ENCODE results near the gene RGS10. TPM values are rescaled to one million over a fixed set of nuclear protein-coding genes. Genes with fewer than 3 reads are reported as not detected.
A peak's percentile ranks its signal among the peaks of the same experiment; 100 is the strongest.

RGS10 gene
- total and polyA plus RNA-seq, 9 of the 15 experiments (the other 6 are each of a cell fraction or from before 2014, with no cell fraction given), result 31.9 to 123 (median 62.1) TPM

GRCh38 chr10:119542357-119542987, at the start of gene RGS10 (continued):
- TF ChIP-seq ZBTB9 (CRISPR knock-in tag; IDR thresholded peaks at IDR 0.05) (no peak), ZNF143 (CRISPR knock-in tag; IDR thresholded peaks at IDR 0.05) (no peak), ZNF174 (CRISPR knock-in tag; IDR thresholded peaks at IDR 0.05) (no peak), MCM3 (IDR thresholded peaks at IDR 0.05) (no peak), RBM25 (IDR thresholded peaks at IDR 0.05; ENCODE audit: low read depth, low read length, severe bottlenecking) (no peak), KDM5B (IDR thresholded peaks at IDR 0.05; ENCODE audit: insufficient replicate concordance, low read depth, low read length) (peak; percentile 66), GABPB2 (CRISPR knock-in tag; conservative IDR thresholded peaks at IDR 0.05) (no peak), PYGO2 (tag; IDR thresholded peaks at IDR 0.05) (no peak), BRD4 (IDR thresholded peaks at IDR 0.05) (no peak), POLR2B (IDR thresholded peaks at IDR 0.05; ENCODE audit: low read depth, partially characterized antibody) (peak; percentile 41), FOXJ3 (CRISPR knock-in tag; IDR thresholded peaks at IDR 0.05) (no peak), MYC (IDR thresholded peaks at IDR 0.05; ENCODE audit: low read depth, low read length) (peak; percentile 86), MYC (CRISPR knock-in tag; IDR thresholded peaks at IDR 0.05; ENCODE audit: borderline replicate concordance, low read depth) (no peak), ZNF586 (CRISPR knock-in tag; conservative IDR thresholded peaks at IDR 0.05) (no peak), ZNF217 (CRISPR knock-in tag; IDR thresholded peaks at IDR 0.05) (no peak), GMEB1 (CRISPR knock-in tag; IDR thresholded peaks at IDR 0.05) (no peak), ELK3 (CRISPR knock-in tag; IDR thresholded peaks at IDR 0.05) (no peak), MAFF (IDR thresholded peaks at IDR 0.05; ENCODE audit: low read length) (no peak), YBX1 (IDR thresholded peaks at IDR 0.05) (no peak)
- TF ChIP-seq, protein P1, sequence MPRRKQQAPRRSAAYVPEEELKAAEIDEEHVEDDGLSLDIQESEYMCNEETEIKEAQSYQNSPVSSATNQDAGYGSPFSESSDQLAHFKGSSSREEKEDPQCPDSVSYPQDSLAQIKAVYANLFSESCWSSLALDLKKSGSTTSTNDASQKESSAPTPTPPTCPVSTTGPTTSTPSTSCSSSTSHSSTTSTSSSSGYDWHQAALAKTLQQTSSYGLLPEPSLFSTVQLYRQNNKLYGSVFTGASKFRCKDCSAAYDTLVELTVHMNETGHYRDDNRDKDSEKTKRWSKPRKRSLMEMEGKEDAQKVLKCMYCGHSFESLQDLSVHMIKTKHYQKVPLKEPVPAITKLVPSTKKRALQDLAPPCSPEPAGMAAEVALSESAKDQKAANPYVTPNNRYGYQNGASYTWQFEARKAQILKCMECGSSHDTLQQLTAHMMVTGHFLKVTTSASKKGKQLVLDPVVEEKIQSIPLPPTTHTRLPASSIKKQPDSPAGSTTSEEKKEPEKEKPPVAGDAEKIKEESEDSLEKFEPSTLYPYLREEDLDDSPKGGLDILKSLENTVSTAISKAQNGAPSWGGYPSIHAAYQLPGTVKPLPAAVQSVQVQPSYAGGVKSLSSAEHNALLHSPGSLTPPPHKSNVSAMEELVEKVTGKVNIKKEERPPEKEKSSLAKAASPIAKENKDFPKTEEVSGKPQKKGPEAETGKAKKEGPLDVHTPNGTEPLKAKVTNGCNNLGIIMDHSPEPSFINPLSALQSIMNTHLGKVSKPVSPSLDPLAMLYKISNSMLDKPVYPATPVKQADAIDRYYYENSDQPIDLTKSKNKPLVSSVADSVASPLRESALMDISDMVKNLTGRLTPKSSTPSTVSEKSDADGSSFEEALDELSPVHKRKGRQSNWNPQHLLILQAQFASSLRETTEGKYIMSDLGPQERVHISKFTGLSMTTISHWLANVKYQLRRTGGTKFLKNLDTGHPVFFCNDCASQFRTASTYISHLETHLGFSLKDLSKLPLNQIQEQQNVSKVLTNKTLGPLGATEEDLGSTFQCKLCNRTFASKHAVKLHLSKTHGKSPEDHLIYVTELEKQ (CRISPR knock-in tag; IDR thresholded peaks at IDR 0.05), result no peak
- TF ChIP-seq, protein P2, sequence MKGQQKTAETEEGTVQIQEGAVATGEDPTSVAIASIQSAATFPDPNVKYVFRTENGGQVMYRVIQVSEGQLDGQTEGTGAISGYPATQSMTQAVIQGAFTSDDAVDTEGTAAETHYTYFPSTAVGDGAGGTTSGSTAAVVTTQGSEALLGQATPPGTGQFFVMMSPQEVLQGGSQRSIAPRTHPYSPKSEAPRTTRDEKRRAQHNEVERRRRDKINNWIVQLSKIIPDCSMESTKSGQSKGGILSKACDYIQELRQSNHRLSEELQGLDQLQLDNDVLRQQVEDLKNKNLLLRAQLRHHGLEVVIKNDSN (CRISPR knock-in tag; IDR thresholded peaks at IDR 0.05), result no peak
